Measurements from ENCODE around the gene CHAF1B.

CHAF1B gene

GRCh38 chr21:36456729-36457414 is 71.7 kb downstream of the CHAF1B start:
- TF ChIP-seq HOXD13 (CRISPR knock-in tag; IDR thresholded peaks at IDR 0.05; ENCODE audit: borderline replicate concordance) (no peak), ZBTB49 (tag by site-specific recombination; IDR thresholded peaks at IDR 0.05; ENCODE audit: low read depth) (no peak), BCL11B (tag by site-specific recombination; IDR thresholded peaks at IDR 0.05; ENCODE audit: low read depth) (no peak)
- POLR2A ChIA-PET: no interaction called here
- H3K4me3 ChIP-seq (ENCODE audit: low read depth, low read length): no peak overlapping the region
- H3K36me3 ChIP-seq (ENCODE audit: control insufficient read depth in 2 of 2, insufficient read depth in 1 of 2, low read length in 2 of 2): no peaks in the 10 kb centered on the region
- no peaks in the 10 kb centered on the region for H3K9me3 ChIP-seq (ENCODE audit: control insufficient read depth, insufficient read depth, low read depth, low read length)
- H3K27ac ChIP-seq (ENCODE audit: extremely low read depth, low read depth, low read length): no peak overlapping the region
- peaks cover 12% of the 10 kb centered on the region for H3K4me1 ChIP-seq (ENCODE audit: control insufficient read depth, insufficient read depth, low read length)
- CTCF ChIA-PET: interaction anchor here (0.7 kb wide), 1 partner anchor 289 kb away, joined by 3 read pairs; no protein-coding TSS in a partner anchor

GRCh38 chr21:36459098-36459497 is 73.9 kb downstream of the CHAF1B start:
- CTCF ChIA-PET: interaction anchor here (0.8 kb wide), 1 partner anchor 39 kb away, joined by 3 read pairs; no protein-coding TSS in a partner anchor

More at GRCh38 chr21:36459098-36459497, 73.9 kb downstream of the CHAF1B start:
- TF ChIP-seq ZNF571 (tag by site-specific recombination; IDR thresholded peaks at IDR 0.05) (no peak), SETDB1 (IDR thresholded peaks at IDR 0.05; ENCODE audit: insufficient read length, low read length) (no peak), ZNF488 (tag by site-specific recombination; IDR thresholded peaks at IDR 0.05) (no peak), HIC1 (tag by site-specific recombination; IDR thresholded peaks at IDR 0.05) (no peak), ZBTB26 (tag by site-specific recombination; optimal IDR thresholded peaks at IDR 0.05) (no peak), SP7 (tag by site-specific recombination; IDR thresholded peaks at IDR 0.05) (no peak), ZBTB48 (tag by site-specific recombination; IDR thresholded peaks at IDR 0.05) (no peak), ZNF433 (tag by site-specific recombination; IDR thresholded peaks at IDR 0.05; ENCODE audit: low read depth) (no peak), ZNF514 (tag by site-specific recombination; IDR thresholded peaks at IDR 0.05) (no peak), ZNF324 (tag by site-specific recombination; IDR thresholded peaks at IDR 0.05) (no peak), ZSCAN5A (tag by site-specific recombination; IDR thresholded peaks at IDR 0.05) (no peak), PRDM1 (tag by site-specific recombination; IDR thresholded peaks at IDR 0.05) (no peak), ZNF354C (tag by site-specific recombination; IDR thresholded peaks at IDR 0.05; ENCODE audit: borderline replicate concordance, low read depth) (no peak), ZNF202 (tag by site-specific recombination; IDR thresholded peaks at IDR 0.05; ENCODE audit: borderline replicate concordance) (no peak), BCL11B (tag by site-specific recombination; IDR thresholded peaks at IDR 0.05; ENCODE audit: low read depth) (no peak), ZBTB1 (tag by site-specific recombination; IDR thresholded peaks at IDR 0.05) (no peak), OVOL3 (tag by site-specific recombination; IDR thresholded peaks at IDR 0.05) (no peak), SCRT2 (tag by site-specific recombination; IDR thresholded peaks at IDR 0.05) (no peak), ZNF558 (tag by site-specific recombination; IDR thresholded peaks at IDR 0.05) (no peak), ZNF221 (tag by site-specific recombination; IDR thresholded peaks at IDR 0.05; ENCODE audit: borderline replicate concordance) (no peak)
- POLR2A ChIA-PET: no interaction called here
- Histone ChIP-seq H3K36me3 (ENCODE audit: control insufficient read depth in 2 of 2, insufficient read depth in 1 of 2, low read length in 2 of 2) (no peaks in the 10 kb centered on the region), H3K27ac (ENCODE audit: extremely low read depth, low read depth, low read length) (no peak overlapping the region), H3K4me3 (ENCODE audit: low read depth, low read length) (no peak overlapping the region), H3K9me3 (ENCODE audit: control insufficient read depth, insufficient read depth, low read depth, low read length) (no peaks in the 10 kb centered on the region), H3K4me1 (ENCODE audit: control insufficient read depth, insufficient read depth, low read length) (peaks cover 11% of the 10 kb centered on the region)
